ENCODE results near the gene AMPD1.

The AMPD1 gene

DNA sequence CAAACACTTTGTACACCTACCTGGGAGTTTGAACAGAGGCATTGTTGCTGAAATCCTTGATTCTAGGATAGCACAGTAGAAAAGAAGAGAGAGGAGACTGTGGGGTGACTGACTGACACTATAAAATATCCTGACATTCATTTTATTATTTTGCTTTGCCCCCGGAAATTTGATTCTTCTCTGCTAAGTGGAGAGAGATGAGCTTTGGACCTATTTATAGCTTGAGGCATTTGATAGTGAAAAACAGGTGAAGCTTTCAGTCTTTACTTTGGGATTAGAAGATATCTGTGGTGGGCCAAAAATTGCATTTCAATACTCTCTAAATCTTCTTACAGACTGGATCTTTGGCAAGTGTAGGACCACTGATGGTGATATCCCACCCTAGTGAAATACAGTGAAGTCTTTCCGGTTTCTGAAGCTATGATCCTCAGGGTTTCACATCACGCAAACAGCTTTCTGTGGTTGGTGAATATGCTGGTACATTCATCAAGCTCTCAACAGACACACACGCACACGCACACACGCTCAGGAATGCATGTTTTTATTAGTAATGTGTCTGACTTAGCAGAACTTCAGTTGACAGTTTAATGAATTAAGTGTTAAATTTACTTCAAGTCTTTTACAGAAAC, at the start of gene AMPD1:
AMPD1 (minus strand) TSS at position 117 of the 629 bp plus-strand sequence; CDS start at position 42, 75 bp downstream.
- DNase-seq: no peak

DNA sequence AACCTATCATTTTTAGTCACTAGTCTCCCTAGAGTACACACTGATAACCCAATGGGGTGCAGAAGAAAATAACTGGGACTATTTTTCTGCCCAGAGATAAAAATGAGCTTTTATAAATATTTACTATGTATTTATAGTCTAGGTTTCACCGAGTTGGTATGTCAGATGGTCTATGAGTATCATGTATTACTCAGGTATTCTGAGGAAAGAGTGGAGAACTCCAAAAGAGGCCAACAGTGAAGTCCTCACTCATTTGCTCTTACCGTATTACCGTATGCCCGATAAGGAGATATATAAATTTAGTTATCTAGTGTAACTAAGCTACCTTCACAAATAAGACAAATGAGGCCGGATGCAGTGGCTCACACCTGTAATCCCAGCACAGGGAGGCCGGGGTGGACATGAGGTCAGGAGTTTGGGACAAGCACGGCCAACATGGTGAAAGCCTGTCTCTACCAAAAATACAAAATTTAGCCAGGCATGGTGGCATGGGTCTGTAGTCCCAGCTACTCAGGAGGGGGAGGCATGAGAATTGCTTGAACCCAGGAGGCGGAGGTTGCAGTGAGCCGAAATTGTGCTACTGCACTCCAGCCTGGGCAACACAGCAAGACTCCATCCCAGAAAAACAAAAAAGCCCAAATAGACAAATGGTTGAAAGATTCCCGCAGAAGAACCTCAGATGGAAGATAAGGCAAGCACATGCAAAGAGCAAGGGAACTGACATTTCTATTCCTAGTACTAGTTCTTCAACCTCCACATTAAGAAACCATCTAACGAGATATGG, 46.8 kb upstream of the AMPD1 start:
- no peak for DNase-seq

DNA sequence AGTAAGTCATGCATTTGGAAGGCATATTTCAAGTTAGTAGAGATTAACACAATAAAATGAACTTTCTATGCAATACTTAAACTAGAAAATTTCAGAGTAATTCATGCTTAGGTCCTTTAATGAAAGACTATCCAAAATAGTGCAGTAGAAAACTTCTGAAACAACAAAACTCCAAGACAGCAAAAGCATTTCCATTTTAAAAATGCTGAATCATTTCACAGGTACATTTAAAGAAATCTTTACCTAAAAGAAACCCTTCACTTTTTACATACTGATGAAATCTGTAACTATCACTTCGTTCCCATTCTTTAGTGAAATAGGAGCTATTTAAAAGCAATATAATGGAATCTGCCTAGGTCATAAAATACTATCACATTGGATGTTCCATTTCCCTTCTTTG, 45.0 kb upstream of the AMPD1 start:
- DNase-seq: no peak

DNA sequence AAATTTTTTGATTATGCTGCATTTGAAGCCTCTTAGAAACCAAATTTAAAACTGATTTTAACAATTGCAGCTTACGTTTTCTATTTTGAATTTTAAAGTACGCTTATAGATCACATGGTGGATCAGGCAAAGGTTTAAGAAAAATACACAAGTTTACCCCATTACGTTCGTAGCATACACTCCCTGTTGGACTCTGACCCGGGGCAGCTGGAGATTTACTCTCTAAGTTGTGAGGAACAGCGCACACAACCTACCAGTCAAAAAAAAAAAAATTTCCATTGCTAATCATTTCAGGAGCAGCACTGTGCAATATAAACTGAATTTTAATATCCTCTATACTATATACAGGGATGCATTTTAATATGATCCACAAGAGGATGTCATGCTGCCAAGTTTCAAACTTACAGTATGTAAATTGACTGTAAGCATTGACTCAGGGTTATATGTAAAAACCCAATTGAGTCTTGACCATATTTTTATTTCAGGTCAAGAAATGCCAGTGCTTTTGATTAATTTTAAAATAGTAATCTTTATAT, 42.0 kb upstream of the AMPD1 start:
- DNase-seq: no peak

DNA sequence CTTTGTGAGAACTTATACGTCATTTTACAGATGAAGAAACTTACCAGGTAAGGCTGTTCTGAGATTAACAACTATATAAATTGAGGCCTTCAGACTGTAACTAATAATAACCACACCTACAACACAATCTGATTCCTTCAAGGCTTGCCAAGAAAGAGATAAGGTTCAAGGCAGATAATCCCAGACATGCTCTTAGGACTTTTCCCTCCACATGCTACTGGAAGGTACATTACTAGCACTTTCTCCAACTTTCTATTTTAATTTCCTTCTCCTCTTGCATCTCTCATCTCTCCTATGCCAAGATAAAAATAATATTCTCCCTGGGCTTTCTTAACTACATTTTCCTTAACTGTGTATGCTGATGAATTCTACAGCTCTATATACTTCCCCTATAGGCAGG, 40.1 kb upstream of the AMPD1 start:
- no peak for DNase-seq

DNA sequence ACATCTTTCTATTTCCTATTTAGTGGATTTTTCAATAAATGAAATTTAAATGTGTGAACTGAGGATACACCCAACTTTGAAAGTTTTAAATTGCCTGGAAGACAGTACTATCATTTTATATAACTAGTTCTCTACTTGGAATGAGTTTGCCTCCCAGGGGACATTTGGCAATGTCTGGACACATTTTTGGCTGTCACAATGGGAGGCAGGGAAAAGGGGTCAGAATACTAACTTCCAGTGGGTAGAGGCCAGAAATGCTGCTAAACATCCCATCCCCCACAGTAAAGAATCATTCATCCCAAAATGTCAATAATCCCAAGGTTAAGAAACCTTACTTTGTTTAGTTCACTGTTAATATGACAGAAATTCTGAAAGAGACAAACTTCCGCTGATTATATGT, 34.4 kb upstream of the AMPD1 start:
- no peak for DNase-seq

DNA sequence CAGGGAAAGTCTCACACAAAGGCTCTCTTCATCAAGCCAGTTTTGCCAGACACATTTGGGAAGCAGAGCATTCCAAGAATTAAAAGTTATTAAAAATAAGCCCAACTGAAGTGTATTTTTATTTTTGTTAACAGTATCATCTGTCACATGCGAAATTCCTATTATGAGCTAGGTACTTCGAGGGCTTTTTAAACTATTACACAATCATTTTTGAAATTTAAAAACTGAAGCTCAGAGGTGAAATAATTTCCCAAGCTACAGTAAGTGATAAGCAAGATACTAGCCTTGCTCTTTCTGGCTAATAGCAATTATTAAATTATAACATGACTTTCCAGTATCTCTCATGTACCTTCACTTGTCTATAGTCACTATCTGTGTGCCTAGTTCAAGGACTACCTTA, 33.2 kb upstream of the AMPD1 start:
- DNase-seq: no peak

DNA sequence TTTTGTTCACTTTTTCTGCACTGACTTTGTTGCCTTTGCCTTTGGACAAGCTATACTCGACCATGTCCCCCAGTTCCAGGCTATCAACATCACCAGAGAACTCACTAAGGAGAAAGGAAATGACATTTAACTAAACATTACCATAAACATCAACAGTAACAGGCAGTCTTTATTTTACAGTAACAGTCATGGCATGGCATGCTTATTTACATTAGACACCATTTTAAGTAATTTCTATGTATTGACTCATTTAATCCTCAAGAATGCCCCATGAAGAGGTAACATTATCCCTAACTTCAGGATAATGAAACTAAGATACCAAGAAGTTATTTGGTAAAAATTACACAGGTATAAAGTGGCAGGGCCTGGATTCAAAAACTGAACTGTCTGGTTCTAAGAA, 29.9 kb upstream of the AMPD1 start:
- DNase-seq: no peak

DNA sequence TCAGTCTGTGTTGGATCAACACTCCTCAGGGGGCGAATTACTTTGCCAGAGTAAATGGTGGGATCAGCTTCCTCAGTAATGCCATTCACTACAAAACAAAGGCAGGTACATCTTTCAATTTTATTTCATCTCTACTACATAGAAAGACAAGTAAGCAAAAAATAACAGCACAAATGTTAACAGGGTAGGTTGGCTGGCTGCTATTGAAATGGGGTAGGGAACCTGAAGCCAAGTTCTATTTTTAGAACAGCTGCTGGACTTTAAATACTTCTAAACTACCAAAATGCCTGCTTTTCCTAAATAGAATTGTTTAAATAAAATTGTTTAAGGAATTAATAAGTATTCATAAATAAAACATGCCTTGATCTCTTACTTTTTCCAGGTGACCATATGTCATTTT, 28.6 kb upstream of the AMPD1 start:
- no peak for DNase-seq

DNA sequence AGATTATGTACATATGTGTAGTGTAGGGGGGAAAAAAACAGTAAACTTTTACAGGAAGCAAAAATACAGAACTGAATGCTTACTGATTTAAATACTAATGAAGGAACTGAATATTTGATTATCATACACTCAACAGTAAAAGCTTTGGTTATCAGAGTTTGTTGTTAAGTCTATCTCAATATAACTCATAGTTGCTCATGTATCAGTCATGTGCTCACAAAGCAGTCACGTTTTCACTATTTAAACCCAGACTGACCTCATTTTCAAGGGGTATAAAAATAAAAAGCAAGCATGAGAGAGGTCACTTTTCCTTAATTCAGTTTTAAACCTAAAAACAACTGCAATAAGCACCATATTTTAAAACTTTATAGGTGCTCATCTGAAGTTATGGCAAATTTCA, 28.1 kb upstream of the AMPD1 start:
- no peak for DNase-seq

DNA sequence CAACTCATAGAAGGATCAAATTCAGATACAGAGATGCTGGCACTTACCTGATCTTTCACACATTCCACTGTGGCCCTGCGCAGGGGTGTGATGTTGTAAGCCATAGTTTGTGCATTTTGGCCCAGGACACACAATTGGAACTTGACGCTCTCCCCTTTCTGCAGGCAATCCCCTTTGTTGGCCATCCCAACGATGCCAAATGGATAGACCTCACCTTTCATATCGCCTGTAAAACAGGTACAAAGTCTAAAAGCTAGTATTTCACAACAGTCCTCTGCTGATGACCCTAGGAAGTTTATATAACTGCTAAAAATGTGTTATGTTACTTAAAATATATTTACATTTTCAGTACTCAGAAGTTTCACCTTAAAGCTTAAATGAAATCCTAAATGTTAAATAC, 25.1 kb upstream of the AMPD1 start:
- no peak for DNase-seq

DNA sequence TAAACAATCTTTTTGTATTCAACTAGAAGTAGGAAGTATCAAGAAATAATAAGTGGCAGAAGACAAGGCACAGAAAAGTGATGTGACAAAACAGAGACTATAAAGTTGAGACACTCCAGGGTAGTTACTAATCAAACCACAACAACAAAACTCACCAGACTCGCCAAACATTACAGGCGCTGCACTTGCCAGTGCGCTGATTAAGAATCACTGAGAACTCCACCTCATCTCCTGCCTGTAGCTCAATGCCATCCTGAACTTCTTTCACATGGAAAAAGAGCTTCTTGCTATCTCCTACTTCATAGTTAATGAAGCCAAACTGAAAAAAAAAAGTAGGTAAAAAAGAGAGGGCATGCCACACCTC, 24.1 kb upstream of the AMPD1 start:
- DNase-seq: no peak

DNA sequence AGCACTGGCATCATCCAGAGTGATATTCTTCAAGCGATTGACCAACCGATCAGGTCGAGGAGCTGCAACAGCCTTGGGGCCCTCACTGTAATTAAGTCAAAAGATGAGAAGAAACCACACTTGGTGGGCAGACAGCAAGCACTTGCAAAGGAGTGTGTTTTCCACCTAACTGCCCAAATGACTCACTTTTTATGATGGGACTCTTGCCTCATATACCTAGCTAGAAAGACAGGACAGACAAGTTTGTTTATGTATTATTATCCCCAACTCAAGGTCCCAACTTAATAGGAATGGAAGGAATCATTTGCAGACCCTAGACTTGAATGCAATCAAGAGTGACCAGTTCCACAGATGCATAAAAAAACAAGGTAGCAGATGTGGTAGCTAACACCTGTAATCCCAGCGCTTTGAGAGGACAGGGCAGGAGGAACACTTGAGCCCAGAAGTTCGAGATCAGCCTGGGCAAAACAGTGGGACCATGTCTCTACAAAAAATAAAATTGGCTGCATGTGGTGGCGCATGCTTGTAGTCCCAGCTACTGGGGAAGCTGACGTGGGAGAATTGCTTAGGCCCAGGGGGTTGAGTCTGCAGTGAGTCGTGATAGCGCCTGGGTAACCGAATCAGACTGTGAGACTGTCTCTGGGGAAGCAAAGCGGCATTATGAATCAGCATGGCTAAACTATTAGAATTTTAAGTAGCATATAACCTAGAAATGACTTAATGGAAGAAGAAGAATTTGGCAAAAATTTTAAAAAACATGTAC, 23.5 kb upstream of the AMPD1 start:
- DNase-seq: peak; percentile 20

DNA sequence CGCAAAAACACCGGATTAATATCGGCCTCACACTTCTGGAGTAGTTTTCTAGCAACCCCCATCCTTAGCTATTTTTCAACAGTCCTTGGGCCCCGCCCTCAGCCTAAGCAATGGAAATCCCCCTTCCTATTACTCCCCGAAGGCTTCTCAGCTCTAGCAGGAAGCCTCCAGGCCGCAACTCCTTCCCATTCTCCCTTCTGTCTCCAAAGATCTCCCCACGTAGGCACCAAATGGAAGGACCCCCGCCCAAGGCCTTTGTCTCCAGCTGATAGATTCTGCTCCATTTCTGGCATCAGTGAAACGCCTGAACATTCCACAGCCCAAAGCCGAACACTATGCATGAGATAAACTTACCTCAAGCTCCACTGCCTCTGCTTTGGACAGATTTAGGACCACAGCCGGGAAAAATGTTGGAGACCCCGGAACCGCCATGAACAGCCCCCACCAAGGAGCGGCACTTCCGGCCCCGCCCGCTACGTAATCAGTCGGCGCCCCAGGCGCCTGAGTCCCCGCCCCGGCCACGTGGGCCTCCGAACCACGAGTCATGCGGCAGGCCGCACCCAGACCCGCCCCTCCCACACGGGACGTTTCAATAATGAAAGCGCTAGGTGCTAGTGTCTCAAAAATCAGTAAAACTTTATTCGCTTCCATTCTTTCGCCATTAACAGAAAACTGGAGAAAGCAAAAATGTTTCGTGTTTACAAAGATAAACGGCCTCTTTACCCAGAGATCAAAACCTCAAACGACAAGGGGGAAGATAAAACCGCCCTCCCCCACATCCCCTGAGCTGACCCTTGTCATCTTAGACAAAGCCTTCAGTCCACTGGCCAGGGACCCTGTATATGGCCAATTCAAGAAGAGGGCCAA, 21.2 kb upstream of the AMPD1 start, which contains the start of gene NRAS:
NRAS (minus strand) TSS at position 468 of the 867 bp plus-strand sequence. CDS start 611 bp downstream, outside the sequence.
- peak; percentile 96 for DNase-seq

DNA sequence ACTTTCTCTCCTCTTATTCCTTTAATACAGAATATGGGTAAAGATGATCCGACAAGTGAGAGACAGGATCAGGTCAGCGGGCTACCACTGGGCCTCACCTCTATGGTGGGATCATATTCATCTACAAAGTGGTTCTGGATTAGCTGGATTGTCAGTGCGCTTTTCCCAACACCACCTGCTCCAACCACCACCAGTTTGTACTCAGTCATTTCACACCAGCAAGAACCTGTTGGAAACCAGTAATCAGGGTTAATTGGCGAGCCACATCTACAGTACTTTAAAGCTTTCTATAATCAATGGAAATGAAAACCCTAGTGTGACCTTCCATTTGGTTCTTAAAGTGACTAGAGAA, 20.6 kb upstream of the AMPD1 start:
- DNase-seq: no peak

DNA sequence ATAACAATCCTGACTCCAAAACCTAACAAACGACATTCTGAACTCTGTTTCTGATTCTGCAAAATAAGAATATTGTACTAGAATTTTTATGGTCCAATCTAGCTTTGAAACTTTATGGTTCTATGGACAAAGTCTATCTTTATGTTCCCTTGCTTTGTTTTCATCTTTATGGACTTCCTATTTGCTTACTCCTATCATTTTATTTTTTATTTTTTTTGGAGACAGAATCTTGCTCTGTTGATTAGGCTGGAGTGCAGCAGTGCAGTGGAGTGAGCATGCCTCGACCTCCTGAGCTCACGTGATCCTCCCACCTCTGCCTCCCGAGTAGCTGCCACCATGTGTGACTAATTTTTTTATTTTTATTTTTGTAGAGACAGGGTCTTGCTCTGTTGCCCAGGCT, 17.6 kb upstream of the AMPD1 start:
- no peak for DNase-seq

DNA sequence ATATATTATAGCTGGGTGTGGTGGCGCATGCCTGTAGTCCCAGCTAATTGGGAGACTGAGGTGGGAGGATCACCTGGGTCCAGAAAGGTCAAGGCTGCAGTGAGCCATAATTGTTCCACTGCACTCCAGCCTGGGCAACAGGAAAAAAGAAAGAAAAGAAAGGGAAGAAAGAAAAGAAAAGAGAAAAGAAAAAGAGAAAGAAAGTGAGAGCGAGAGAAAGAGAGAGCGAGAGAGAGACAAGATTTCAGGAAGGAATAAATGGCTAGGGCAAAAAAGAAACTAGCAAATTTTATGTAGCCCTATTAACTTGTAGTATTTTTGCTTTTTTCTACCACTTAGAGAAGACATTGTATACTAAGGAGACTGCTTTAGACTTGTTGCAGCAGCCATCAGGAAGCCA, 15.0 kb upstream of the AMPD1 start:
- DNase-seq: no peak

DNA sequence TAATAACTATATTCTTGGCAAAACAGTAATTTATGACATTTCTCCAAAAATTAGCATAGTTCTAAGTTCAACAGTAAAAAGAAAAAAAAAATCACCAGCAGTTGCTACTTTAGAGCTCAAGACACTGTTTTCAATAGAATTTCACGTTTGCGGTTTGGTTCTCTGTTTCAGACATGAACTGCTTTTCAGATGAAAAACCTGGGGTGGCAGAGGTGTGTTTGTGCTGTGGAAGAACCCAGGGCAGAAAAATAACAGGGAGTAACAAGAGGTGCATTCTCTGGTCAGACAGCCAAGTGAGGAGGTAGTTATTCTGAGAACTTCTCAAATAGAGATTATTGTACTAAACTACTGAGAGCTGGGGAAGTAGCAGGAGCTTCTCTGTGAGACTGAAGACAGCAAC, 12.3 kb upstream of the AMPD1 start:
- no peak for DNase-seq

DNA sequence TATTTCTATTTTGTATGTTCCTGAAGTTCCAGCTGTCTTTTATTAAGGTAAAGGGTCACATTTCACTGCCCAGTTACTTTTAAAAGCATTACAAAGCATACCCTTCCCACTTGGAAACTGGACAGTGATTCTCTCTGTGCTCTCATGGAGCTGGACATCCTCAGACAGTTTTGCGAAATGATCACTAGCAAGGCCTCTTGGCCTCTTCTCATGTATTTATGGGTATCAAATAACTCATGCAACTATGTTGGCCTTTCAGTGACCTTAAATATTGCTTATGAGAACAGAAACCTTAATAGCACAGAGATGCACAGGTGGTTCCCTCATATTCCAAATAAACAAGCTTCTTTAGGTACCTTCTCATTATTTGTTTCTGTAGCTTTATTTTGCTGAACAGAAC, 7.9 kb upstream of the AMPD1 start:
- no peak for DNase-seq

DNA sequence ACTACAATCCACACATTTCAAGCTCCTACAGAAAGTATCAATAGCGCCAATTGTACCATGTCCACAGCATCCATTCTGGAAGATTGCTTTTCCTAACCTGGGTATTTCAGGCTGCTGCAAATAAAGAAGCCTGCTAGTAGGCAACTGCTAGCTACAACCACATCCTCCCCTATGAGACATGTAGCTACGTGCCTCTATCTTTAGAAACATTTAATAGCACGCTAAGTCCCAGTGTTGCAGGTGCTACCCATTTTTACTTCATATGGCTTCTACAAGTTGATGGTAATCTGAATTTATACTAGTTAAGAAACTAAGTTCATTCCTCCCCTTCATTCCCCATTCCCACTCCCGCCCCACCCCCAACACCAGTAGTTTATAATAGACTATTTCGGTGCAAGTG, 7.4 kb upstream of the AMPD1 start:
- no peak for DNase-seq

DNA sequence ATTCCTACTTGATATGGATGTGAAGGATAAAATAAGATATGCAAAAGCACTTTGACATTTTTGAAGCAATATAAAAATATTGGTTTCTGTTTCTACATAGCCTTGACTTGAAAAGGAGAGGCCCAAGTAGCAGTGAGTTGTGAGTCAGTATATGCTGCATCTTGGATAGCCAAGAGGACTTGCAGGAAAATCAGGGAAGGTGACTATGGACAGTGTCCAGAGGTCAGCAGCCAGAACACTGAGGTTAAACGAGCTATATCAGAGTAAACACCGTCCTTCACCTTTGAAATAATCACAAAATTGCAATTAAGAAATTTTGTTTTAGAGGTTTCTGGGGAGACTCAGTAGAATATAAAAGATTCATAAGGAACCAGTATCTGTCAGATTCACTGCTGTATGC, 6.6 kb upstream of the AMPD1 start:
- DNase-seq: no peak

DNA sequence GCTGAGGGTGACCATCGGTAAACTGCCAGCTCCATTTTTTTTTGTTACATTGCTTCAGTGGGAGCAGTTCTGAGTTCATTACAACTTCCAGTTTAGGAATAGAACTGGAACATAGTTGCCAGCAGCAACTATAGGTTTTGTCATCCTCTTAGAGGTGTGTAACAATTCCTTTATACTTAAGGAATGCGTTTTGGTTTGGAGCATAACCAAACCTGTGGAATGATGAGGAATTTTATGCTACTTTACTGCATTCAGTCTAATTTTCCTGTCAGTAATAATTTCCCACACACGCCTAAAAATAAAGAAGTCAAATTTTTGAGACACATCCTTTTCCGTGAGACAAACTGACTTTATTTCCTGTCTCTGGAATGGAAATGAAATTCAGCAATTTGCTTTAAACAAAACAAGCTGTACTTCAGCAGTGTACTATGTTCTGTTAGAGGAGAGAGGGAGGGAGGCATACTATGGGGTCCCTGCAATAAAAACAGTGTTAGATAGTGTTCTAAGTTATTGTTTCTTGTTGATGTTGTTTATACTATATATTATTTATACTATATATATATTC, 4.8 kb upstream of the AMPD1 start:
- no peak for DNase-seq

DNA sequence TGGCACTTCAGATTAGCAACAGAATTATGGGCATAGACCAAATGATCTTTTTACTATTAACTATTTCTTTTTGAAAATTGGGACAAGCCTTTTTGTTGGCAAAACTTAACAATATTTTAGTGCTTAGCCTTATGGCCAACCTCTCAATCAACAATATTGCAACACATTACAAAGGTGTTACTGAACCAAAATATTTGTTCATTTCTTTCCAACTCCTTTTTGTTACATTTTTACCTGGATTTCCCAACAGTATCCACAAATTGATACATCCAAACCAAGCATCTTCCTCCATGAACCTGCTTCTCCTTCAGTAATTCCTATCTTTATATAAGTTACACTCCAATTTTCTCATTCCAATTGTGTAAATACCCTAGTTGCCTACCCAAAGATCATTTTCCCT, 1.5 kb upstream of the AMPD1 start:
- DNase-seq: no peak
